ENCODE measurements around the gene RPUSD1. TPM values are rescaled to one million over a fixed set of nuclear protein-coding genes. Genes with fewer than 3 reads are reported as not detected.

RPUSD1 gene
- total RNA-seq, 2 experiments from 2014 or later: 12.8 to 15.0 TPM

DNA sequence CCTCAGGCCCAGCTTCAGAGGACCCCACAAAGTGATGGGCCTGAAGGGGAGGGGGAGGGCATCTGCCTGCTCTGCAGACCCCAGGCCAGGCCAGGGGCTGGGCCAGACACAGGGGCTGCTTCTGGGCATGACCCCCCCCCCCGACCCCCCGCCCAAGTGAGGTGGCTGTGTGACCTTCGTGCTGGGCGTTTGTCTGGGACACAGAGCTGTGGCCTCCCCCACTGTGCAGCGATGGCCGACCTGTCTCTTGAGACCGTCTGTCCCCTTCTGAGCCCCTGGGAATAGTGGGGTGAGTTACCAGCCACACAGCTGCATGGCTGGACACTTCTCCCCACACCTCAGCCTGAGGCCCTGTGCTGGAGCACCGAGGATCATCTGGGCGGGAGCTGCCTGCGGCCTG lies 47.2 kb upstream of the RPUSD1 start:
- Mint-ChIP-seq H3K9me3 (peaks cover 2% of the 10 kb centered on the region), H3K36me3 (ENCODE audit: low read depth) (no peaks in the 10 kb centered on the region), H3K4me1 (ENCODE audit: low read depth) (no peaks in the 10 kb centered on the region), H3K27ac (no peak overlapping the region), H3K27me3 (peaks cover 5% of the 10 kb centered on the region), H3K4me3 (no peak overlapping the region)
- no peak for DNase-seq
- TF ChIP-seq, protein P1, sequence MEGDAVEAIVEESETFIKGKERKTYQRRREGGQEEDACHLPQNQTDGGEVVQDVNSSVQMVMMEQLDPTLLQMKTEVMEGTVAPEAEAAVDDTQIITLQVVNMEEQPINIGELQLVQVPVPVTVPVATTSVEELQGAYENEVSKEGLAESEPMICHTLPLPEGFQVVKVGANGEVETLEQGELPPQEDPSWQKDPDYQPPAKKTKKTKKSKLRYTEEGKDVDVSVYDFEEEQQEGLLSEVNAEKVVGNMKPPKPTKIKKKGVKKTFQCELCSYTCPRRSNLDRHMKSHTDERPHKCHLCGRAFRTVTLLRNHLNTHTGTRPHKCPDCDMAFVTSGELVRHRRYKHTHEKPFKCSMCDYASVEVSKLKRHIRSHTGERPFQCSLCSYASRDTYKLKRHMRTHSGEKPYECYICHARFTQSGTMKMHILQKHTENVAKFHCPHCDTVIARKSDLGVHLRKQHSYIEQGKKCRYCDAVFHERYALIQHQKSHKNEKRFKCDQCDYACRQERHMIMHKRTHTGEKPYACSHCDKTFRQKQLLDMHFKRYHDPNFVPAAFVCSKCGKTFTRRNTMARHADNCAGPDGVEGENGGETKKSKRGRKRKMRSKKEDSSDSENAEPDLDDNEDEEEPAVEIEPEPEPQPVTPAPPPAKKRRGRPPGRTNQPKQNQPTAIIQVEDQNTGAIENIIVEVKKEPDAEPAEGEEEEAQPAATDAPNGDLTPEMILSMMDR (IDR thresholded peaks at IDR 0.05): no peak
- no peak for ATAC-seq (ENCODE audit: poor library complexity)
- Histone ChIP-seq H3K4me3 (ENCODE audit: low read length) (no peak overlapping the region), H3K27ac (ENCODE audit: low read depth in 1 of 2, low read length in 2 of 2) (no peak overlapping the region), H3K4me1 (ENCODE audit: insufficient read depth, low read length) (peaks cover 3% of the 10 kb centered on the region), H3K36me3 (ENCODE audit: insufficient read depth, low read length) (no peaks in the 10 kb centered on the region), H3K27me3 (ENCODE audit: control insufficient read depth in 1 of 2, insufficient read depth in 2 of 2, low read length in 2 of 2) (peaks cover 0 to 4% of the 10 kb centered on the region in 2 experiments), H3K9me3 (ENCODE audit: control insufficient read depth in 1 of 2, insufficient read depth in 1 of 2, low read length in 2 of 2) (peaks cover 17 to 42% of the 10 kb centered on the region in 2 experiments)
- POLR2A ChIA-PET: no interaction called here
- CTCF ChIA-PET: no interaction called here
- intact Hi-C loops (cut with DNase I, micrococcal nuclease): no loop called here

GRCh38 chr16:833411-833810 lies 45.2 kb upstream of the RPUSD1 start:
- no peaks in the 10 kb centered on the region for H3K4me1 Mint-ChIP-seq (ENCODE audit: low read depth)
- intact Hi-C loops (cut with DNase I, micrococcal nuclease): no loop called here
- no peaks in the 10 kb centered on the region for H3K36me3 ChIP-seq (ENCODE audit: insufficient read depth, low read length)
- no peak overlapping the region for H3K27ac ChIP-seq (ENCODE audit: low read depth in 1 of 2, low read length in 2 of 2)
- H3K27me3 ChIP-seq (ENCODE audit: control insufficient read depth in 1 of 2, insufficient read depth in 2 of 2, low read length in 2 of 2): no peaks in the 10 kb centered on the region
- peaks cover 17 to 36% of the 10 kb centered on the region in 2 experiments for H3K9me3 ChIP-seq (ENCODE audit: control insufficient read depth in 1 of 2, insufficient read depth in 1 of 2, low read length in 2 of 2)
- TF ChIP-seq, protein P1 (IDR thresholded peaks at IDR 0.05): no peak
- ChIA-PET POLR2A (no interaction called here), CTCF (no interaction called here)
- DNase-seq (no peak), ATAC-seq (ENCODE audit: poor library complexity) (no peak)
- no peak overlapping the region for H3K4me3 ChIP-seq (ENCODE audit: low read length)
- H3K27me3 Mint-ChIP-seq: peaks cover 10% of the 10 kb centered on the region
- no peak overlapping the region for H3K4me3 Mint-ChIP-seq
- H3K36me3 Mint-ChIP-seq (ENCODE audit: low read depth): no peaks in the 10 kb centered on the region
- peaks cover 2% of the 10 kb centered on the region for H3K9me3 Mint-ChIP-seq
- peaks cover 3% of the 10 kb centered on the region for H3K4me1 ChIP-seq (ENCODE audit: insufficient read depth, low read length)
- no peak overlapping the region for H3K27ac Mint-ChIP-seq

- H3K9me3 ChIP-seq (ENCODE audit: control insufficient read depth in 1 of 2, insufficient read depth in 1 of 2, low read length in 2 of 2): peaks cover 17 to 35% of the 10 kb centered on the region in 2 experiments
- POLR2A ChIA-PET: no interaction called here
- ATAC-seq (ENCODE audit: poor library complexity) (no peak), DNase-seq (no peak)
- H3K27ac ChIP-seq (ENCODE audit: low read depth in 1 of 2, low read length in 2 of 2): no peak overlapping the region
- no peaks in the 10 kb centered on the region for H3K36me3 ChIP-seq (ENCODE audit: insufficient read depth, low read length)
- Mint-ChIP-seq H3K9me3 (peaks cover 2% of the 10 kb centered on the region), H3K4me1 (ENCODE audit: low read depth) (no peaks in the 10 kb centered on the region), H3K27me3 (peaks cover 10% of the 10 kb centered on the region), H3K36me3 (ENCODE audit: low read depth) (no peaks in the 10 kb centered on the region), H3K4me3 (no peak overlapping the region), H3K27ac (no peak overlapping the region)
- H3K27me3 ChIP-seq (ENCODE audit: control insufficient read depth in 1 of 2, insufficient read depth in 2 of 2, low read length in 2 of 2): no peaks in the 10 kb centered on the region
- CTCF ChIA-PET: no interaction called here
- TF ChIP-seq, protein P1 (IDR thresholded peaks at IDR 0.05): no peak
- peaks cover 3% of the 10 kb centered on the region for H3K4me1 ChIP-seq (ENCODE audit: insufficient read depth, low read length)
- no peak overlapping the region for H3K4me3 ChIP-seq (ENCODE audit: low read length)
- intact Hi-C loops (cut with DNase I, micrococcal nuclease): no loop called here
These were observed 44.6 kb upstream of the RPUSD1 start for GRCh38 chr16:832652-833336.
